ENCODE measurements around the gene MS4A7.

The MS4A7 gene

DNA sequence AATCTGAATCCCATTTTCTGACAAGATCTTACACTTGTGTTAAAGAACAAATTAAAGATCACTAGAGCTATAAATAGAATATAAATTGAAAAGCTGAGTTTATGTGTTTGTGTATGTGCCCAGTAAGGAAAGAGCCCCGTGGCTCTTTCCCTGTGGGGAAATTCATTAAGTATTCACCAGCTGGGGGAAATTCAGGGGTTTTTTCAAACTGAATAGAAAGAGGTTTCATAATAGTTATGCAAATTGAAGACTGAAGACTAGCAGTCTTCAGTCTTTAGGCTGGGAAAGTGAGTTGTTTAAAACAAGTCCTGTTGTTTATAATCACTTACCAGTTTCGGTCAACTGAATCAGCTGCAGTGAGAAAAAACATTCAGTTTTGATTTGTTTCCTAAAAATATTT is 11.3 kb upstream of the MS4A7 start:
- Histone ChIP-seq H3K79me2 (ENCODE audit: insufficient read depth, low read depth) (no peaks in the 10 kb centered on the region), H3K27me3 (ENCODE audit: insufficient read depth, low read depth) (no peaks in the 10 kb centered on the region), H3K4me1 (ENCODE audit: low read depth, poor library complexity, severe bottlenecking) (peaks cover 19% of the 10 kb centered on the region), H2AFZ (ENCODE audit: low read depth) (no peak overlapping the region), H3K36me3 (ENCODE audit: insufficient read depth) (no peaks in the 10 kb centered on the region), H4K20me1 (ENCODE audit: insufficient read depth) (no peaks in the 10 kb centered on the region), H3K4me2 (peak overlapping the region; percentile 19; the same call in 1 of the 2 replicates), H3K4me3 (IDR thresholded peaks at IDR 0.05; ENCODE audit: insufficient read depth, low read depth, low read length) (no peak overlapping the region), H3K27ac (peak overlapping the region; percentile 5; the same call in 1 of the 2 replicates), H3K9ac (no peak overlapping the region)
- TF ChIP-seq, protein P1, sequence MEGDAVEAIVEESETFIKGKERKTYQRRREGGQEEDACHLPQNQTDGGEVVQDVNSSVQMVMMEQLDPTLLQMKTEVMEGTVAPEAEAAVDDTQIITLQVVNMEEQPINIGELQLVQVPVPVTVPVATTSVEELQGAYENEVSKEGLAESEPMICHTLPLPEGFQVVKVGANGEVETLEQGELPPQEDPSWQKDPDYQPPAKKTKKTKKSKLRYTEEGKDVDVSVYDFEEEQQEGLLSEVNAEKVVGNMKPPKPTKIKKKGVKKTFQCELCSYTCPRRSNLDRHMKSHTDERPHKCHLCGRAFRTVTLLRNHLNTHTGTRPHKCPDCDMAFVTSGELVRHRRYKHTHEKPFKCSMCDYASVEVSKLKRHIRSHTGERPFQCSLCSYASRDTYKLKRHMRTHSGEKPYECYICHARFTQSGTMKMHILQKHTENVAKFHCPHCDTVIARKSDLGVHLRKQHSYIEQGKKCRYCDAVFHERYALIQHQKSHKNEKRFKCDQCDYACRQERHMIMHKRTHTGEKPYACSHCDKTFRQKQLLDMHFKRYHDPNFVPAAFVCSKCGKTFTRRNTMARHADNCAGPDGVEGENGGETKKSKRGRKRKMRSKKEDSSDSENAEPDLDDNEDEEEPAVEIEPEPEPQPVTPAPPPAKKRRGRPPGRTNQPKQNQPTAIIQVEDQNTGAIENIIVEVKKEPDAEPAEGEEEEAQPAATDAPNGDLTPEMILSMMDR (conservative IDR thresholded peaks at IDR 0.05; ENCODE audit: low read depth, low read length), result no peak

DNA sequence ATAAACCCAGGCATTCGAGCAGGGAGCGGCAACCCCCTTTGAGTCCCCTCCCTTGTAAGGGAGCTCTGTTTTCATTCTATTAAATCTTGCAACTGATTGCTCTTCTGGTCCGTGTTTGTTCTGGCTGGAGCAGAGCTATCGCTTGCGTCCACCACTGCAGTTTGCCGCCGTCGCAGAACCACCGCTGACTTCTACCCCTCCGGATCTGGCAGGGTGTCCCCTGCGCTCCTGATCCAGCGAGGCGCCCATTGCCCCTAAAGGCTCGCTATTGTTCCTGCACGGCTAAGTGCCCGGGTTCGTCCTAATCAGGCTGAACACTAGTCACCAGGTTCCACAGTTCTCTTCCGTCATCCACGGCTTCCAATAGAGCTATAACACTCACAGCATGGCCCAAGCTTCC is 10.4 kb upstream of the MS4A7 start:
- Histone ChIP-seq H3K9ac (no peak overlapping the region), H2AFZ (ENCODE audit: low read depth) (no peak overlapping the region), H3K4me2 (no peak overlapping the region), H3K4me3 (IDR thresholded peaks at IDR 0.05; ENCODE audit: insufficient read depth, low read depth, low read length) (no peak overlapping the region), H3K79me2 (ENCODE audit: insufficient read depth, low read depth) (no peaks in the 10 kb centered on the region), H3K27me3 (ENCODE audit: insufficient read depth, low read depth) (no peaks in the 10 kb centered on the region), H3K4me1 (ENCODE audit: low read depth, poor library complexity, severe bottlenecking) (peaks cover 19% of the 10 kb centered on the region), H3K36me3 (ENCODE audit: insufficient read depth) (no peaks in the 10 kb centered on the region), H3K27ac (no peak overlapping the region), H4K20me1 (ENCODE audit: insufficient read depth) (no peaks in the 10 kb centered on the region)
- TF ChIP-seq, protein P1 (conservative IDR thresholded peaks at IDR 0.05; ENCODE audit: low read depth, low read length), result no peak

DNA sequence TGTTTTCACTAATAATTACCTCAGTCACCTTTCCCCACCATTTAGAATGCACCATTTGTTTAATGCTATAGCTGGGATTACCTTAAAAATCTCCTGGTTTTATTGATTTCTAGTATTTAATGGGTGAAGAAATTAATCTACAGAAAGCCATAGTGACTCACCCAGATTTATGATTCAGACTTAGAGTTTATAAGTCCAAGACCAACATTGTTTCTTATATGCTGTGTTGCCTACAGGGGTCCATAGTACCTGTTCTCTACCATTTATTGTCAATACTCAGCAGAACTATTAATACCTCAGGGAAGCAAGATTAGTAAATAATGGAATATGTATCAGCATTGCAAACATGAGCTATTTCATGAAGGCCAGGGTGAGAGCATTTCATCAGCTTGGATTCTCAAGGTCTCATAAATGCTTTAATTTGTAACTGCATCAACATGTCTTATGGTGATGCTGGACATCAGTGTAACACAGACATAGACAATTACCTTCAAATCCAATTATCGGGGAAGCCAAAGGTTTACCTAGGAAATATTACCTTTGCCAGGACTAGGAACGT is 8.0 kb upstream of the MS4A7 start:
- Histone ChIP-seq H2AFZ (ENCODE audit: low read depth) (no peak overlapping the region), H3K4me3 (IDR thresholded peaks at IDR 0.05; ENCODE audit: insufficient read depth, low read depth, low read length) (no peak overlapping the region), H3K27me3 (ENCODE audit: insufficient read depth, low read depth) (no peaks in the 10 kb centered on the region), H3K79me2 (ENCODE audit: insufficient read depth, low read depth) (no peaks in the 10 kb centered on the region), H3K36me3 (ENCODE audit: insufficient read depth) (no peaks in the 10 kb centered on the region), H3K9ac (no peak overlapping the region), H3K4me2 (no peak overlapping the region), H3K27ac (no peak overlapping the region), H4K20me1 (ENCODE audit: insufficient read depth) (no peaks in the 10 kb centered on the region), H3K4me1 (ENCODE audit: low read depth, poor library complexity, severe bottlenecking) (peaks cover 19% of the 10 kb centered on the region)
- TF ChIP-seq, protein P1 (conservative IDR thresholded peaks at IDR 0.05; ENCODE audit: low read depth, low read length), result no peak

DNA sequence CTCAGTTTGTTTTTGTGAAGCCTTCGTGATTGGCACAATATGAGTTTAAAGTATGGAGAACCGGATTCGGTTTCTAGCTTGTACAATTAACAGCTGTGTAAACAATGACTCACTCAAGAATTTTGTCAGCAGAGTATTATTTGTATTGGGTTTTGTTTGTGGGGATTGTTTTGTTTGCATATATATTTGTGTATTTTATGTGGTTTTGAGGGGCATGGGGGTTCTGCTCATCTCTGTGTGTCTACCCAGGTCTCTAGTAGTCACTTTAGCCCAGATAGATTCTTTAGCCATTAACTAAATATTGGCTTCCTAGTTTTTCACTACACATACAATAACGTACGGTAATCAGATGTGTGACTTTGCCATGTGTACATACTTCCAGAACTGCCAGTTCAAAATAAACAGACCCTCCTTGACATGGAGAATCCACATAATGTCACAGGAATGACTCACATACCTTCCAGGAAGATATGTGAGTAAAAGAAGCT is 7.5 kb upstream of the MS4A7 start:
- Histone ChIP-seq H3K79me2 (ENCODE audit: insufficient read depth, low read depth) (no peaks in the 10 kb centered on the region), H3K9ac (no peak overlapping the region), H3K27me3 (ENCODE audit: insufficient read depth, low read depth) (no peaks in the 10 kb centered on the region), H4K20me1 (ENCODE audit: insufficient read depth) (no peaks in the 10 kb centered on the region), H3K27ac (no peak overlapping the region), H3K4me3 (IDR thresholded peaks at IDR 0.05; ENCODE audit: insufficient read depth, low read depth, low read length) (no peak overlapping the region), H3K4me1 (ENCODE audit: low read depth, poor library complexity, severe bottlenecking) (peaks cover 18% of the 10 kb centered on the region), H3K4me2 (no peak overlapping the region), H3K36me3 (ENCODE audit: insufficient read depth) (no peaks in the 10 kb centered on the region), H2AFZ (ENCODE audit: low read depth) (no peak overlapping the region)
- TF ChIP-seq, protein P1 (conservative IDR thresholded peaks at IDR 0.05; ENCODE audit: low read depth, low read length), result no peak
